ENCODE measurements around the gene EDC3.
"Not testable (repeated sequence)": the region's sequence is repeated elsewhere in the genome, so short reads cannot be mapped to it uniquely, and the experiment has no call there.

Gene EDC3

DNA sequence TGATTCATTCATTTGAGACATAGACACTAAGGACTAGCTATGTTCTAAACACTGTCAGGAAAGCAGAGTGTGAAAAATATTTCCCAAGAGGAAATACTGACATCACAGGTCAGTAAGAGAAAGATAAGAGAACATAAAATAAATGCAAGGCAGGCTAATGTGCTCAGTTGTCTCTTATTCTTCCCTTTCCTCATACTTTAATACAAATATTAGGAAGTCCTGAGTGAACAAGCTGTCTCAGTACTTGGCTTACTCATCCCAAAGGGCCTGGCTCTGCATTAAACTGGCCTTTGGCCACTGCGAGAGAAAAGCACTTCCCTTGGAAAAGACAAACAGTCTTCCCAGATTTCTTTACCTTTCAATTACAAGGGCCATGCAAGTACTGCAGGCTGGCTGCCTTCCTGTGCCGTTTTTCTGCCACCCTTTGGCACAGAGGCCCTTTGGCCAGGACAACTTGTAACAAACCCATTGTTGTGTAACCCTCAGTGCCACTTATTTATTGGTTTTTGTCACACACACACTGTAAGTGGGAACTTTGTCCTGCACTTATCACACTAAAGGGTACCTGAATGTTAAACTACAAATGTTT is 31.7 kb downstream of the EDC3 start:
- H3K9me3 ChIP-seq = no peaks in the 10 kb centered on the region
- H3K4me3 ChIP-seq (ENCODE audit: low read depth in 1 of 2, low read length in 1 of 2) = no peak overlapping the region
- peak overlapping the region; percentile 46 for H3K27ac ChIP-seq
- peaks cover 9 to 12% of the 10 kb centered on the region in 2 experiments for H3K4me1 ChIP-seq (ENCODE audit: control insufficient read depth in 1 of 2, insufficient read depth in 1 of 2, low read depth in 1 of 2, low read length in 1 of 2)
- peaks cover 4% of the 10 kb centered on the region for H3K36me3 ChIP-seq
- TF ChIP-seq CTCF (IDR thresholded peaks at IDR 0.05) = no peak
- H3K27me3 ChIP-seq = no peaks in the 10 kb centered on the region

GRCh38 chr15:74663303-74664027 is 32.4 kb downstream of the EDC3 start:
- Histone ChIP-seq H3K27me3 (no peaks in the 10 kb centered on the region), H3K9me3 (no peaks in the 10 kb centered on the region), H3K4me3 (ENCODE audit: low read depth in 1 of 2, low read length in 1 of 2) (no peak overlapping the region), H3K36me3 (no peaks in the 10 kb centered on the region), H3K4me1 (ENCODE audit: control insufficient read depth in 1 of 2, insufficient read depth in 1 of 2, low read depth in 1 of 2, low read length in 1 of 2) (peaks cover 9 to 12% of the 10 kb centered on the region in 2 experiments), H3K27ac (peak overlapping the region; percentile 46)
- no peak for TF ChIP-seq CTCF (IDR thresholded peaks at IDR 0.05)

GRCh38 chr15:74662064-74662860 is 33.6 kb downstream of the EDC3 start:
- Histone ChIP-seq H3K27me3 (no peaks in the 10 kb centered on the region), H3K27ac (no peak overlapping the region), H3K36me3 (no peaks in the 10 kb centered on the region), H3K4me1 (ENCODE audit: control insufficient read depth in 1 of 2, insufficient read depth in 1 of 2, low read depth in 1 of 2, low read length in 1 of 2) (peaks cover 9 to 12% of the 10 kb centered on the region in 2 experiments), H3K4me3 (ENCODE audit: low read depth in 1 of 2, low read length in 1 of 2) (no peak overlapping the region), H3K9me3 (no peaks in the 10 kb centered on the region)
- TF ChIP-seq CTCF (IDR thresholded peaks at IDR 0.05) = no peak

DNA sequence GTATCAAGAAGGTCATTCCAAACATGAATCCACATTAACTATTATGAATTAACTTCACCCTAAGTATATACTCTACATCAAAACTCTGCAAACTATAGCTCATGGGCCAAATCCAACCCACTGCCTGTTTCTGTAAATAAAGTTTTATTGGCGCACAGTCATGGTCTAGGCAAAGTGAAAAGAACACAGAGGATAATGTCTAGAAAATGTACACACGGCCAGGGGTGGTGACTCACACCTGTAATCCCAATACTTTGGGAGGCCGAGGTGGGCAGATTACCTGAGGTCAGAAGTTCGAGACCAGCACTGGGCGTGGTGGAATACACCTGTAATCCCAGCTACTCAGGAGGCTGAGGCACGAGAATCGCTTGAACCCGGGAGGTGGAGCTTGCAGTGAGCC is 34.5 kb downstream of the EDC3 start:
- peaks cover 9 to 12% of the 10 kb centered on the region in 2 experiments for H3K4me1 ChIP-seq (ENCODE audit: control insufficient read depth in 1 of 2, insufficient read depth in 1 of 2, low read depth in 1 of 2, low read length in 1 of 2)
- not testable (repeated sequence) for H3K27ac ChIP-seq; H3K9me3 ChIP-seq; H3K27me3 ChIP-seq; H3K36me3 ChIP-seq; H3K4me3 ChIP-seq (ENCODE audit: low read depth in 1 of 2, low read length in 1 of 2)

DNA sequence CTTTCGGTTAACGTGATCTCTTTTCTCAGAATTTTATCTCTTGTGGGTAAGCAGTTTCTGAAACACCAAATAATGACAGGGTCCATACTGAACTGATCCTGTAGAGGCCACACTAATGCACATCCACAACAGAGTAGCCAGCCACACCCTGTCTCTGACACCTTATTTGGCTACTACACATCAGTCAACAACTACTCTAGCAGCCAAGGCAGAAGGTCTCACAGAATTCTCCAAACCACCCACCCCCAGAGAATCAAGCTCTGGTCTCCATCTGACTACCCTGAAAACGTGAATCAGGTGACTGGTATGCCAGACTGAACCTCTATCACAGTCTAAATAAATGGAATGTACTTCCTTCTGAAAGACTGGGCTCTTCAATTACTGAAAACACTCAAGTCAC is 38.0 kb downstream of the EDC3 start:
- peaks cover 2 to 3% of the 10 kb centered on the region in 2 experiments for H3K4me1 ChIP-seq (ENCODE audit: control insufficient read depth in 1 of 2, insufficient read depth in 1 of 2, low read depth in 1 of 2, low read length in 1 of 2)
- no peak for TF ChIP-seq CTCF (IDR thresholded peaks at IDR 0.05)
- no peaks in the 10 kb centered on the region for H3K27me3 ChIP-seq
- no peak overlapping the region for H3K27ac ChIP-seq
- H3K36me3 ChIP-seq = peaks cover 11% of the 10 kb centered on the region
- H3K4me3 ChIP-seq (ENCODE audit: low read depth in 1 of 2, low read length in 1 of 2) = no peak overlapping the region
- no peaks in the 10 kb centered on the region for H3K9me3 ChIP-seq
